ENCODE results near the gene BLTP3A. TPM values are rescaled to one million over a fixed set of nuclear protein-coding genes. Genes with fewer than 3 reads are reported as not detected.
"Not testable (repeated sequence)": the region's sequence is repeated elsewhere in the genome, so short reads cannot be mapped to it uniquely, and the experiment has no call there.

BLTP3A gene, protein sequence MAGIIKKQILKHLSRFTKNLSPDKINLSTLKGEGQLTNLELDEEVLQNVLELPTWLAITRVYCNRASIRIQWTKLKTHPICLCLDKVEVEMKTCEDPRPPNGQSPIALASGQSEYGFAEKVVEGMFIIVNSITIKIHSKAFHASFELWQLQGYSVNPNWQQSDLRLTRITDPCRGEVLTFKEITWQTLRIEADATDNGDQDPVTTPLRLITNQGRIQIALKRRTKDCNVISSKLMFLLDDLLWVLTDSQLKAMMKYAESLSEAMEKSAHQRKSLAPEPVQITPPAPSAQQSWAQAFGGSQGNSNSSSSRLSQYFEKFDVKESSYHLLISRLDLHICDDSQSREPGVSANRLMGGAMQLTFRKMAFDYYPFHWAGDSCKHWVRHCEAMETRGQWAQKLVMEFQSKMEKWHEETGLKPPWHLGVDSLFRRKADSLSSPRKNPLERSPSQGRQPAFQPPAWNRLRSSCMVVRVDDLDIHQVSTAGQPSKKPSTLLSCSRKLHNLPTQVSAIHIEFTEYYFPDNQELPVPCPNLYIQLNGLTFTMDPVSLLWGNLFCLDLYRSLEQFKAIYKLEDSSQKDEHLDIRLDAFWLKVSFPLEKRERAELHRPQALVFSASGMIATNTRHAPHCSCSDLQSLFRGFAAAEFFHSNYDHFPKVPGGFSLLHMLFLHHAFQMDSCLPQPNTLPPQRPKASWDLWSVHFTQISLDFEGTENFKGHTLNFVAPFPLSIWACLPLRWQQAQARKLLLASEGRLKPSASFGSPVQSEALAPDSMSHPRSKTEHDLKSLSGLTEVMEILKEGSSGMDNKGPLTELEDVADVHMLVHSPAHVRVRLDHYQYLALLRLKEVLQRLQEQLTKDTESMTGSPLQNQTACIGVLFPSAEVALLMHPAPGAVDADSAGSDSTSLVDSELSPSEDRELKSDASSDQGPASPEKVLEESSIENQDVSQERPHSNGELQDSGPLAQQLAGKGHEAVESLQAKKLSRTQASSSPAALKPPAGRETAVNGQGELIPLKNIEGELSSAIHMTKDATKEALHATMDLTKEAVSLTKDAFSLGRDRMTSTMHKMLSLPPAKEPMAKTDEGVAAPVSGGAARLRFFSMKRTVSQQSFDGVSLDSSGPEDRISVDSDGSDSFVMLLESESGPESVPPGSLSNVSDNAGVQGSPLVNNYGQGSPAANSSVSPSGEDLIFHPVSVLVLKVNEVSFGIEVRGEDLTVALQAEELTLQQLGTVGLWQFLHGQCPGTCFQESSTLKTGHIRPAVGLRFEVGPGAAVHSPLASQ (N-terminal part only)
- 15.1 and 16.3 TPM in 2 replicates for total RNA-seq

DNA sequence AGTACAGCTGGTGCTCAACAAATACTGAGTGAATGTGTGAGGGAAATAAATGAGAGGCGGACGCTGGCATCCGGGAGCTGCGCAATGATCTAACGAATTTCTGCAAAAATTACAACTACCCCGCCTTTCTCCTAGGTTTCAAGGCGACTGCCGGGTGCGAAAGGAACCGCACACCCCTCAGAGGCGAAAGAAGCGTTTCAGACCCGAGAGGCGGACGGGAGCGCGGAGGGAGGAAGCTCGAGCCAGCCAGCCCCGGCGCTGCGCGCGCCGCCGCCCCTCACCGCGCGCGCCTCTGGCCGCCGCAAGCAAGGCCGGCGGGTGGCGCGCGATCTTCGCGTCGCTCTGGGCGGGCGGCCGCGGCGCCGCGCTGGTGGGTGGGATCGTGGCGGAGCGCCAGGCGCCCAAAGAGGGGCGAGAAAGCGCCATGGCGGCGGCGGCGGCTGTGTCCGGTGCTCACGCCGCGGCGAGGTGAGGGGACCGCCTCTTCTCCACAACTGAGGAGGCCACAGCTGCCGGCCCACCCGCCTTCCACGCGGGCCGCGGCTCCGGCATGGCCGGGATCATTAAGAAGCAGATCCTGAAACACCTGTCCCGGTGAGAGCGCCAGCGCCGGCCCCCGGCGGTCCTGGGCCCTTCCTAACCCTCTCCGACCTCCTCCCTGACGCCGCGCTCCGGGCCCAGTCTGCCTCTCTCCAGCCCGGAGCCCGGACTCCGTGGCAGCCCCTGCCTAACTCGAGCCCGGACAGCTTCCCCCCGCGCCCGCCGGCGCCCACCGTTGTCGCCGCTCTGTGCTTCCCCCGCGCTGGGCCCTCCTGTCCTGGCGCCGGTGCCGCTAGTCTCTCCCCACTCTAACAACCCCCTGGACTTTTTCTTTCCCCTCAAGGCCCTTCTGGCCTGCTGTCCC is at the start of gene BLTP3A:
Gene BLTP3A (plus strand): TSS at position 383 of the 904 bp plus-strand sequence. CDS start 168 bp downstream, at position 551.
- intact Hi-C loops (cut with micrococcal nuclease), result loop anchor here (1.0 to 10.0 kb wide), 3 partner anchors 35 to 265 kb away; partner anchors contain the start of genes ANKS1A, SNRPC and TAF11
- peaks cover 21% of the 10 kb centered on the region for H3K4me1 Mint-ChIP-seq (ENCODE audit: low read depth)
- H3K27ac Mint-ChIP-seq, result peak within 1 kb of the TSS; percentile 92
- no peaks in the 10 kb centered on the region for H3K36me3 Mint-ChIP-seq (ENCODE audit: low read depth)
- peaks cover 5% of the 10 kb centered on the region for H3K27me3 Mint-ChIP-seq (ENCODE audit: low read depth)
- H3K4me3 Mint-ChIP-seq (ENCODE audit: low read depth), result peak within 1 kb of the TSS; percentile 94
- H3K9me3 Mint-ChIP-seq, result no peaks in the 10 kb centered on the region
- DNase-seq (ENCODE audit: low spot score), result peak; percentile 77

DNA sequence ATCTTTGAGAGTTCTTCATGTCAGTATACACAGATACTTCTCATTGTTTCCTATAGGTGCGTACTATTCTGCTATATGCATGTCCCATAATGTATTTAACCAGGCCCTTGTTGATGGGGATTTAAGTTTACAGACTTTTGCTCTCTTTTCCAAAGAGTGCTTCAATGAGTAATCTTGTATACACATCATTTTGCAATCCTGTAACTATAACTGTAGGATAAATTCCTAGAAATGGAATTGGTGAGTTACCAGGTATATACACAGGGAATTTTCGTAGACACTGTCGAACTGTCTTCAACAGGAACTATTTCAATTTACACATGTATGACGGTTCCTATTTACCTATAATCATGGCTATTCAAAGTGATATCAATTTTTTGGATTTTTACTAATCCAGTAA is 49.8 kb upstream of the BLTP3A start:
- H3K9me3 Mint-ChIP-seq, result no peaks in the 10 kb centered on the region
- intact Hi-C loops (cut with micrococcal nuclease), result no loop called here
- no peak for DNase-seq (ENCODE audit: low spot score)

DNA sequence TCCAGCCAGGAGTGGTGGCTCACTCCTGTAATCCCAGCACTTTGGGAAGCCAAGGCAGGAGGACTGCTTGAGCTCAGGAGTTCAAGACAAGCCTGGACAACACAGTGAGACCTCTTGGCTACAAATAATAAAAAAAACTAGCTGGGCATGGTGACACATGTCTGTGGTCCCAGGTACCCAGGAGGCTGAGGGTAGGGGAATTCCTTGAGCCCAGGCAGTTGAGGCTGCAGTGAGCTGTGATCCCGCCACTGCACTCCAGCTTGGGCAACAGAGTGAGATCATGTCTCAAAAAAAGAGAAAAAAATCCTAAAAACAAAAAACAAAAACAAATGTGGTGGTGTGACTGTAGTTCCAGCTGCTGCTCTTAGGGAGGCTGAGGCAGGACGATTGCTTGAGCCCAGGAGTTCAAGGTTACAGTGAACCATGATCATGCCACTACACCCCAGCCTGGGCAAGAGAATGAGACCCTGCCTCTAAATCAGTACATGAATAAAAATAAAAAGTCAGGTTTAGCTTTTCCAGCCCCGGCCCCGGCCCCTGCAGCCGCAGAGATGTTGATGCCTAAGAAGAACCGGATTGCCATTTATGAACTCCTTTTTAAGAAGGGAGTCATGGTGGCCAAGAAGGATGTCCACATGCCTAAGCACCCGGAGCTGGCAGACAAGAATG is 48.1 kb upstream of the BLTP3A start:
- H3K27ac Mint-ChIP-seq, result no peak overlapping the region
- intact Hi-C loops (cut with micrococcal nuclease), result no loop called here
- no peaks in the 10 kb centered on the region for H3K36me3 Mint-ChIP-seq (ENCODE audit: low read depth)
- peaks cover 21% of the 10 kb centered on the region for H3K4me1 Mint-ChIP-seq (ENCODE audit: low read depth)
- no peaks in the 10 kb centered on the region for H3K9me3 Mint-ChIP-seq
- H3K27me3 Mint-ChIP-seq (ENCODE audit: low read depth), result no peaks in the 10 kb centered on the region
- no peak for DNase-seq (ENCODE audit: low spot score)
- H3K4me3 Mint-ChIP-seq (ENCODE audit: low read depth), result no peak overlapping the region

More for the DNA sequence above, 49.8 kb upstream of the BLTP3A start:
- Mint-ChIP-seq H3K27me3 (ENCODE audit: low read depth) (no peaks in the 10 kb centered on the region), H3K36me3 (ENCODE audit: low read depth) (no peaks in the 10 kb centered on the region), H3K4me1 (ENCODE audit: low read depth) (peaks cover 28% of the 10 kb centered on the region), H3K27ac (no peak overlapping the region), H3K4me3 (ENCODE audit: low read depth) (no peak overlapping the region)

DNA sequence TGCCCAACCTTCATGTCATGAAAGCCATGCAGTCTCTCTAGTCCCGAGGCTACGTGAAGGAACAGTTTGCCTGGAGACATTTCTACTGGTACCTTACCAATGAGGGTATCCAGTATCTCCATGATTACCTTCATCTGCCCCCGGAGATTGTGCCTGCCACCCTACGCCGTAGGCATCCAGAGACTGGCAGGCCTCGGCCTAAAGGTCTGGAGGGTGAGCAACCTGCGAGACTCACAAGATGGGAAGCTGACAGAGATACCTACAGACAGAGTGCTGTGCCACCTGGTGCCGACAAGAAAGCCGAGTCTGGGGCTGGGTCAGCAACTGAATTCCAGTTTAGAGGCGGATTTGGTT is 47.6 kb upstream of the BLTP3A start:
- H3K27me3 Mint-ChIP-seq (ENCODE audit: low read depth); H3K4me3 Mint-ChIP-seq (ENCODE audit: low read depth); H3K9me3 Mint-ChIP-seq; DNase-seq (ENCODE audit: low spot score); H3K36me3 Mint-ChIP-seq (ENCODE audit: low read depth); intact Hi-C loops (cut with micrococcal nuclease); H3K27ac Mint-ChIP-seq: not testable (repeated sequence)
- H3K4me1 Mint-ChIP-seq (ENCODE audit: low read depth), result peaks cover 19% of the 10 kb centered on the region

DNA sequence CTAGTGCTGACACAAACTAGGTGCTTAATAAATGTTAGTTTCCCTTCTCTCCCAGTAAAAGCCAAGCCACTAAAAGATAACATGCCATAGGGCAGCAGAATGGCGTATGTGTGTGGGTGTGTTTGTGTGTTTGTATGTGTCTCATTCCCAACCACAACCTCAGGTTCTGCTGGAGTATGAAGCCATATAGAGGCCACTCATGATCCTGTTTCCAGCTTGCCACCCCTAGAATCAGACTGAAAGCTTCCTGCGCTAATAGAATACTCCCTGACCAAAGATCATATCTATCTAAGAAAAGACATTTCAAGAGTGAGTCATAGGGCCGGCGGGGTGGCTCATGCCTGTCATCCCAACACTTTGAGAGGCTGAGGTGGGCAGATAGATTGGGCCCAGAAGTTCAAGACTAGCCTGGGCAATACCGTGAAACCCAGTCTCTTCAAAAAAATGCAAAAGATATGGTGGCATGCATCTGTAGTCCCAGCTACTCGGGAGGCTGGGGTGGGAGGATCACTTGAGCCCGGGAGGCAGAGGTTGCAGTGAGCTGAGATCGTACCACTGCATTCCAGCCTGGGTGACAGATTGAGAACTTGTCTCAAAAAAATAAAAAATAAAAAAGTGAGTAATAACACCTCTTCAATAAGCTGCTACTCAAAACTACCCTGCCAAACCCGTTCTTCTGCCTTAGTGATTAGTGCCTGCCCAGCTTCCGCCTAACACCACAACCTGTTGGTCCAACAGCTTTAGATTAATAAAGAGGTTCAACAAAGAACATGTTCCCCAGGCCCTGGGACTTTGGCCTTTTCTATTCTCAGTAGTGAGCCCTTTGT is 46.4 kb upstream of the BLTP3A start:
- intact Hi-C loops (cut with micrococcal nuclease), result no loop called here
- no peak for DNase-seq (ENCODE audit: low spot score)
- Mint-ChIP-seq H3K9me3 (no peaks in the 10 kb centered on the region), H3K4me1 (ENCODE audit: low read depth) (peaks cover 19% of the 10 kb centered on the region), H3K36me3 (ENCODE audit: low read depth) (no peaks in the 10 kb centered on the region), H3K27me3 (ENCODE audit: low read depth) (no peaks in the 10 kb centered on the region), H3K27ac (peak overlapping the region; percentile 58), H3K4me3 (ENCODE audit: low read depth) (no peak overlapping the region)

DNA sequence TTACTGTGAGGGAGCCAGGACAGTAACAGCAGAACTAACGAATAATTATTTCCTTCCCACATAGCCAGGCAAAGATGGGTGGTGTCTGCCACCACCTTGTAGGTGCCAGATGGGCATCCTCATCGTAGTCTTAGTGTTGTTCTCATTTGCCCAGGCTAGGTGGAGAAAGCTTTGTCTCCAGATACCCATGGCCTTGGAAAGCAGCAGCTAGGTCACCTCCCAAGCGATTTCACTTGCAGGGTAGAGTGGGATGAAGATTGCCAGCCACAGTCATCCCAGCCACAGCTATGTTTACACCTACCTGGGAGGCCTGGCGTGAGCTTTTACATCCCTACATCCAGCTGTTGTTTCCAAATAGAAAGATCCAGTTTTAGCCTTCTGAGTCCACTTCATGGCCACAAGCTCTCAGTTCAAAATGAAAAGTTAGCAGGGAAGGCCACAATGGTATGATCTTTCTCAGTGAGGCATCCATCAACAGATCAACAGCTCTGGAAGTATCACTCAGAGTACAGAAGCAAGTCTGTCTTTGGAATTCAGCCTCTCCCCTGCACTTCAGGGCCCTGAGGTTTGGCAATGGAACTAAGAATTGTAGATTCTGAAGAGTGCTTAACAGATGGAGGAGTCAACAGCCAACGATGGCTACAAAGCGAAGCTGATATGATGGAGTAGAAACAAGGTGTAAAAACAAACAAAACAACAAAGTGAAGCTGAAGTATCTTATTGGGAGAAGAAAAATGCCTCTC is 45.6 kb upstream of the BLTP3A start:
- intact Hi-C loops (cut with micrococcal nuclease), result no loop called here
- DNase-seq (ENCODE audit: low spot score), result no peak
- Mint-ChIP-seq H3K27ac (no peak overlapping the region), H3K4me3 (ENCODE audit: low read depth) (no peak overlapping the region), H3K9me3 (no peaks in the 10 kb centered on the region), H3K27me3 (ENCODE audit: low read depth) (no peaks in the 10 kb centered on the region), H3K4me1 (ENCODE audit: low read depth) (peaks cover 19% of the 10 kb centered on the region), H3K36me3 (ENCODE audit: low read depth) (no peaks in the 10 kb centered on the region)

DNA sequence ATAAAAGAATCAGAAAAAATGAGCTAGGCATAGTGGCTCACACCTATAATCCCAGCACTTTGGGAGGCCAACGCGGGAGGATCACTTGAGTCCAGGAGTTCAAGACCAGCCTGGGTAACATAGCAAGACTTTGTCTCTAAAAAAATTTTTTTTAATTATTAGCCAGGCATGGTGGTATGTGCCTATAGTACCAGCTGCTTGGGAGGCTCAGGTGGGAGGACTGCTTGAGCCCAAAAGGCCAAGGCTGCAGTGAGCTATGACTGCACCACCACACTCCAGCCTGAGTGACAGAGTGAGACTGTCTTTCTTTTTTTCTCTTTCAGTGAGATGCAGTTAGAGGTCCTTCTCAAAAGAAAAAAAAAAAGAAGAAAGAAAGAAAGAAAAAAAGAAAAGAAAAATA is 43.1 kb upstream of the BLTP3A start:
- H3K4me1 Mint-ChIP-seq (ENCODE audit: low read depth), result peaks cover 16% of the 10 kb centered on the region
- no peak overlapping the region for H3K4me3 Mint-ChIP-seq (ENCODE audit: low read depth)
- DNase-seq (ENCODE audit: low spot score), result no peak
- H3K27me3 Mint-ChIP-seq (ENCODE audit: low read depth), result no peaks in the 10 kb centered on the region
- no peaks in the 10 kb centered on the region for H3K36me3 Mint-ChIP-seq (ENCODE audit: low read depth)
- H3K27ac Mint-ChIP-seq, result no peak overlapping the region
- no peaks in the 10 kb centered on the region for H3K9me3 Mint-ChIP-seq
- intact Hi-C loops (cut with micrococcal nuclease), result no loop called here

DNA sequence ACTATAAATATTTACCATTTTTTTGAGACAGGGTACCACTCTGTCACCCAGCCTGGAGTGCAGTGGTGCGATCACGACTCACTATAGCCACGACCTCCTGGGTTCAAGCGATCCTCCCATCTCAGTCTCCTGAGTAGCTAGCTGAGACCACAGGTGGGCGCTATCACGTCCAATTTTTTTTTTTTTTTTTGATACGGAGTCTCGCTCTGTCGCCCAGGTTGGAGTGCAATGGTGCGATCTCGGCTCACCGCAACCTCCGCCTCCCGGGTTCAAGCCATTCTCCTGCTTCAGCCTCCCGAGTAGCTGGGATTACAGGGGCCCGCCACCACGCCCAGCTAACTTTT is 35.4 kb upstream of the BLTP3A start:
- not testable (repeated sequence) for H3K4me1 Mint-ChIP-seq (ENCODE audit: low read depth); H3K4me3 Mint-ChIP-seq (ENCODE audit: low read depth); H3K36me3 Mint-ChIP-seq (ENCODE audit: low read depth); H3K9me3 Mint-ChIP-seq; H3K27me3 Mint-ChIP-seq (ENCODE audit: low read depth); H3K27ac Mint-ChIP-seq
- DNase-seq (ENCODE audit: low spot score), result peak; percentile 22
- intact Hi-C loops (cut with micrococcal nuclease), result loop anchor here (5.0 to 10.0 kb wide), 3 partner anchors 84 to 1838 kb away; partner anchors contain the start of genes SMIM29 and SRSF3

DNA sequence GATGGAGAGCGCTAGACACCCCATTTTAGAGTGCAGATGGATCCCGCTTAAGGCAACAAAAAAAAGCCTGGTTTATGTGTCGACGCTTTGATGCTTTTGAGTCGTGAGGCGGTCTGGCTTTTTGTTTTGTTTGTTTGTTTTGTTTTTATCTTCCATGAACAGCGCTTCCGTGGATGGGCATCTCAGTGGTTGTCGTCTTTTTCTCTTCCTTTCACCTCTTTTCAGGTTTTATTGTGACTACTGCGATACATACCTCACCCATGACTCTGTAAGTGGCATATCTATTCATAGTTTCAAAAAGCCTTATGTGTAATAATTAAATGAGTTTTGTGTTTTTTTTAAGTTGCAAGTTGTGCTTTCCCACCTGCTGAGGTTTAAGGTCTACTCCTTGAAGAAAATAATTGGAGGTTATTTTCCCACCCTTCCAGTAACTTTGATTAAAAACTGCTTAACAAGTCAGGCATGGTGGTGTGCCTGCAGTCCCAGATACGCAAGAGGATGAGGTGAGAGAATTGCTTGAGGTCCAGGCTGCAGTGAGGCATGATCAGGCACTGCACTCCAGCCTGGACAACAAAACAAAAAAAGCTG is 34.1 kb upstream of the BLTP3A start:
- intact Hi-C loops (cut with micrococcal nuclease), result loop anchor here (1.0 to 10.0 kb wide), 5 partner anchors 34 to 1837 kb away; partner anchors contain the start of genes SMIM29, SRSF3 and TAF11
- Mint-ChIP-seq H3K36me3 (ENCODE audit: low read depth) (peaks cover 17% of the 10 kb centered on the region), H3K4me1 (ENCODE audit: low read depth) (peaks cover 8% of the 10 kb centered on the region), H3K27me3 (ENCODE audit: low read depth) (no peaks in the 10 kb centered on the region), H3K4me3 (ENCODE audit: low read depth) (no peak overlapping the region), H3K9me3 (no peaks in the 10 kb centered on the region), H3K27ac (no peak overlapping the region)
- no peak for DNase-seq (ENCODE audit: low spot score)

DNA sequence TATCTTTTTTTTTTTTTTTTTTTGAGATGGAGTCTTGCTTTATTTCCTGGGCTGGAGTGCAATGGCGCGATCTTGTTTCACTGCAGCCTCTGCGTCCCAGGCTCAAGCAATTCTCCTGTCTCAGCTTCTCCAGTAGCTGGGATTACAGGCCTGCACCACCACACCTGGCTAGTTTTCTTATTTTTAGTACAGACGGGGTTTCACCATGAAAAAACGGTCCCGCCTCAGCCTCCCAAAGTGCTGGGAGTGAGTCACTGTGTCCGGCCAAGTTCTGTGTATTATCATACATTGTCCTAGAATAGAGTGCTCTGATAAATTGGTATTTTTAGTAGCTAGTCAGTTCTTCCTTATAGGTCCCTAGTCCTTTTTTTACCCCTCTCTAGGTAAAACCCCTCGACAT is 31.8 kb upstream of the BLTP3A start:
- no peak overlapping the region for H3K4me3 Mint-ChIP-seq (ENCODE audit: low read depth)
- intact Hi-C loops (cut with micrococcal nuclease), result no loop called here

More for the DNA sequence above, 31.8 kb upstream of the BLTP3A start:
- peaks cover 8% of the 10 kb centered on the region for H3K4me1 Mint-ChIP-seq (ENCODE audit: low read depth)
- H3K36me3 Mint-ChIP-seq (ENCODE audit: low read depth), result peaks cover 27% of the 10 kb centered on the region
- no peak overlapping the region for H3K27ac Mint-ChIP-seq
- no peak for DNase-seq (ENCODE audit: low spot score)
- no peaks in the 10 kb centered on the region for H3K27me3 Mint-ChIP-seq (ENCODE audit: low read depth)
- H3K9me3 Mint-ChIP-seq, result no peaks in the 10 kb centered on the region

Measured in activated T-helper 2 cell treated with anti-CD3 and anti-CD28 coated beads, Interferon-gamma antibody, Interleukin-2, Interleukin-4, amounts not matched to agents 10 μg/mL and 5 μg/mL and 100 μg/mL, durations not matched to agents 14 hours and 24 hours and 36 hours (primary cell).